Naive thymus-derived CD4-positive, alpha-beta T cell (primary cell): ENCODE results near the gene STK39. TPM values are rescaled to one million over a fixed set of nuclear protein-coding genes. Genes with fewer than 3 reads are reported as not detected.
A peak's percentile ranks its signal among the peaks of the same experiment; 100 is the strongest.
"Not testable (repeated sequence)": the region's sequence is repeated elsewhere in the genome, so short reads cannot be mapped to it uniquely, and the experiment has no call there.

Source experiments
- ATAC-seq: fragments of 150-1000 bp; cut with Tn5 transposase; 2 replicates; pipeline ENCODE4 v1.10.0; 2021; ENCODE audit warnings: mild to moderate bottlenecking, moderate library complexity
- CTCF ChIA-PET: fragments of 350-600 bp; sonication (Branson Sonifier 250); formaldehyde crosslinking; loops from one replicate; lab custom pipeline; 2021; ENCODE audit warnings: antibody characterized with exemption; lab: Charles Lee
- POLR2A ChIA-PET: fragments of 350-600 bp; sonication (Branson Sonifier 250); formaldehyde crosslinking; loops from one replicate; lab custom pipeline; 2021; ENCODE audit warnings: antibody characterized with exemption, inconsistent platforms; lab: Charles Lee
- DNase-seq, 9 donors: peaks; one replicate each; pipeline versions ENCODE4 v3.0.0 to v3.0.0-alpha.2; 2020 to 2022; ENCODE audit warnings: mixed read lengths in 1 of 9
- H3K27ac ChIP-seq: one replicate; pipeline ENCODE4 v1.7.0; 2013; ENCODE audit warnings: mild to moderate bottlenecking, low read depth, low read length, moderate library complexity
- H3K27me3 ChIP-seq, 2 donors: one replicate each; pipeline ENCODE4 v1.7.0; 2013; ENCODE audit warnings: low read length in 2 of 2, mild to moderate bottlenecking in 2 of 2, moderate library complexity in 2 of 2; ENCODE audit not compliant: control insufficient read depth in 2 of 2, insufficient read depth in 2 of 2
- H3K36me3 ChIP-seq, 3 experiments: 1 replicate in 2 of 3; 2 replicates in 1 of 3; pipeline ENCODE4 v1.7.0; 2013; ENCODE audit warnings: low read length in 3 of 3, mild to moderate bottlenecking in 3 of 3, moderate library complexity in 1 of 3; ENCODE audit not compliant: insufficient read depth in 3 of 3, control insufficient read depth in 2 of 3
- H3K4me1 ChIP-seq, 2 donors: one replicate each; pipeline ENCODE4 v1.7.0; 2013; ENCODE audit warnings: low read length in 2 of 2, mild to moderate bottlenecking in 2 of 2, moderate library complexity in 1 of 2; ENCODE audit not compliant: control insufficient read depth in 2 of 2, insufficient read depth in 2 of 2
- H3K4me3 ChIP-seq: 2 replicates; pipeline ENCODE4 v1.7.0; 2013; ENCODE audit warnings: mild to moderate bottlenecking, low read length
- H3K9me3 ChIP-seq, 3 experiments: 1 replicate in 2 of 3; 2 replicates in 1 of 3; pipeline ENCODE4 v1.7.0; 2013; ENCODE audit warnings: low read length in 3 of 3; ENCODE audit not compliant: control insufficient read depth in 2 of 3
- H3K27ac Mint-ChIP-seq, 9 donors: one replicate each; pipeline ENCODE4 v1.8.0; 2020 to 2022; ENCODE audit warnings: mixed read lengths in 9 of 9, mild to moderate bottlenecking in 8 of 9, moderate library complexity in 5 of 9, inconsistent platforms in 2 of 9
- H3K27me3 Mint-ChIP-seq, 5 donors: one replicate each; pipeline ENCODE4 v1.8.0; 2021 to 2022; ENCODE audit warnings: mixed read lengths in 5 of 5, mild to moderate bottlenecking in 1 of 5
- H3K36me3 Mint-ChIP-seq, 5 donors: one replicate each; pipeline ENCODE4 v1.8.0; 2020 to 2022; ENCODE audit warnings: mixed read lengths in 5 of 5, mild to moderate bottlenecking in 3 of 5, inconsistent platforms in 1 of 5
- H3K4me1 Mint-ChIP-seq, 7 donors: one replicate each; pipeline ENCODE4 v1.8.0; 2020 to 2022; ENCODE audit warnings: mixed read lengths in 7 of 7, mild to moderate bottlenecking in 3 of 7, inconsistent platforms in 1 of 7
- H3K4me3 Mint-ChIP-seq, 10 donors: one replicate each; pipeline ENCODE4 v1.8.0; 2020 to 2022; ENCODE audit warnings: mild to moderate bottlenecking in 10 of 10, mixed read lengths in 10 of 10, moderate library complexity in 6 of 10, inconsistent platforms in 2 of 10
- H3K9me3 Mint-ChIP-seq, 11 donors: one replicate each; pipeline ENCODE4 v1.8.0; 2020 to 2022; ENCODE audit warnings: mixed read lengths in 11 of 11, mild to moderate bottlenecking in 4 of 11, inconsistent platforms in 1 of 11, moderate library complexity in 1 of 11
- intact Hi-C, 2 donors: fragments of 100-400 bp; cut with micrococcal nuclease; formaldehyde crosslinking; loops; one replicate each; pipeline ENCODE4 v1.15.1; 2023
- polyA plus RNA-seq, 2 donors: library from polyadenylated mRNA; unstranded; fragments of 300-500 nt; fragmentation: Illumina TruSeq; gene quantifications; one replicate each; pipeline ENCODE4 v1.2.3, GENCODE V29; 2021
- total RNA-seq, 6 experiments: library from RNA in 5 of 6; stranded (reverse) in 5 of 6; gene quantifications; 1 replicate in 5 of 6; 2 replicates in 1 of 6; pipeline ENCODE4 v1.2.3 and lab custom pipeline; 2021 to 2026

STK39 gene
- total and polyA plus RNA-seq, 7 experiments from 2014 or later = 2.7 to 33.9 (median 16.9) TPM

GRCh38 chr2:168044579-168044978, 202.8 kb downstream of the STK39 start:
- ATAC-seq (no peak), DNase-seq (no peak)
- H3K27me3 ChIP-seq = no peaks in the 10 kb centered on the region
- H3K36me3 ChIP-seq = no peaks in the 10 kb centered on the region
- H3K4me1 ChIP-seq = no peaks in the 10 kb centered on the region
- H3K9me3 ChIP-seq = no peaks in the 10 kb centered on the region
- no peak overlapping the region for H3K4me3 ChIP-seq
- intact Hi-C loops = no loop called here
- H3K27ac ChIP-seq = no peak overlapping the region
- peaks cover 6 to 58% (median 20%) of the 10 kb centered on the region in 5 donors for H3K36me3 Mint-ChIP-seq
- H3K4me3 Mint-ChIP-seq = no peak overlapping the region
- H3K27me3 Mint-ChIP-seq = no peaks in the 10 kb centered on the region
- ChIA-PET CTCF (interaction anchor here (0.6 kb wide), 1 partner anchor 45 kb away, joined by 3 read pairs; no protein-coding TSS in a partner anchor), POLR2A (no interaction called here)
- no peaks in the 10 kb centered on the region for H3K9me3 Mint-ChIP-seq
- peaks cover 0 to 7% (median 4%) of the 10 kb centered on the region in 7 donors for H3K4me1 Mint-ChIP-seq
- H3K27ac Mint-ChIP-seq = peak overlapping the region in 2 of 9 donors; percentile 23 to 72

GRCh38 chr2:168044176-168044575, 203.2 kb downstream of the STK39 start:
- intact Hi-C loops = no loop called here
- no peaks in the 10 kb centered on the region for H3K9me3 ChIP-seq
- no peak for ATAC-seq
- no peaks in the 10 kb centered on the region for H3K36me3 ChIP-seq
- no peak overlapping the region for H3K27ac ChIP-seq
- Mint-ChIP-seq H3K27ac (peak overlapping the region in 1 of 9 donors; percentile 72), H3K9me3 (no peaks in the 10 kb centered on the region), H3K36me3 (peaks cover 6 to 54% (median 18%) of the 10 kb centered on the region in 5 donors), H3K27me3 (no peaks in the 10 kb centered on the region), H3K4me1 (peaks cover 0 to 7% (median 4%) of the 10 kb centered on the region in 7 donors), H3K4me3 (no peak overlapping the region)
- ChIA-PET POLR2A (no interaction called here), CTCF (interaction anchor here (0.6 kb wide), 1 partner anchor 45 kb away, joined by 3 read pairs; no protein-coding TSS in a partner anchor)
- H3K4me3 ChIP-seq = no peak overlapping the region
- DNase-seq = no peak
- H3K4me1 ChIP-seq = no peaks in the 10 kb centered on the region
- no peaks in the 10 kb centered on the region for H3K27me3 ChIP-seq

GRCh38 chr2:168042127-168042824, 205.1 kb downstream of the STK39 start:
- H3K27me3 Mint-ChIP-seq, H3K27ac Mint-ChIP-seq: not testable (repeated sequence)

GRCh38 chr2:168039881-168040280, 207.5 kb downstream of the STK39 start:
- Mint-ChIP-seq H3K27ac (no peak overlapping the region), H3K9me3 (no peaks in the 10 kb centered on the region), H3K4me3 (no peak overlapping the region), H3K36me3 (peaks cover 3 to 62% (median 35%) of the 10 kb centered on the region in 5 donors), H3K27me3 (no peaks in the 10 kb centered on the region), H3K4me1 (peaks cover 0 to 8% (median 5%) of the 10 kb centered on the region in 7 donors)
- Histone ChIP-seq H3K27ac (no peak overlapping the region), H3K27me3 (no peaks in the 10 kb centered on the region), H3K4me3 (no peak overlapping the region), H3K4me1 (no peaks in the 10 kb centered on the region), H3K36me3 (no peaks in the 10 kb centered on the region), H3K9me3 (no peaks in the 10 kb centered on the region)
- intact Hi-C loops = no loop called here
- DNase-seq (no peak), ATAC-seq (no peak)
- POLR2A ChIA-PET = no interaction called here
- CTCF ChIA-PET = no interaction called here

More at GRCh38 chr2:168042127-168042824, 205.1 kb downstream of the STK39 start:
- H3K9me3 Mint-ChIP-seq, H3K9me3 ChIP-seq, H3K4me1 ChIP-seq, H3K36me3 ChIP-seq, CTCF ChIA-PET, H3K4me1 Mint-ChIP-seq, intact Hi-C loops, H3K4me3 ChIP-seq, POLR2A ChIA-PET, H3K4me3 Mint-ChIP-seq, H3K27ac ChIP-seq, DNase-seq, H3K27me3 ChIP-seq: not testable (repeated sequence)
- peak; percentile 31 for ATAC-seq
- H3K36me3 Mint-ChIP-seq = peaks cover 0 to 57% (median 17%) of the 10 kb centered on the region in 5 donors

GRCh38 chr2:168037778-168038177, 209.6 kb downstream of the STK39 start:
- CTCF ChIA-PET = no interaction called here
- no peak overlapping the region for H3K4me3 Mint-ChIP-seq
- no peaks in the 10 kb centered on the region for H3K9me3 Mint-ChIP-seq

GRCh38 chr2:168035458-168035857, 211.9 kb downstream of the STK39 start:
- no peak overlapping the region for H3K27ac ChIP-seq
- Mint-ChIP-seq H3K36me3 (peaks cover 11 to 68% (median 44%) of the 10 kb centered on the region in 5 donors), H3K9me3 (no peaks in the 10 kb centered on the region), H3K27me3 (no peaks in the 10 kb centered on the region), H3K4me3 (no peak overlapping the region), H3K27ac (no peak overlapping the region), H3K4me1 (peaks cover 0 to 7% (median 0%) of the 10 kb centered on the region in 7 donors)
- POLR2A ChIA-PET = no interaction called here
- no peaks in the 10 kb centered on the region for H3K4me1 ChIP-seq
- ATAC-seq (no peak), DNase-seq (no peak)
- CTCF ChIA-PET = no interaction called here
- no peaks in the 10 kb centered on the region for H3K27me3 ChIP-seq
- H3K36me3 ChIP-seq = no peaks in the 10 kb centered on the region
- no peaks in the 10 kb centered on the region for H3K9me3 ChIP-seq
- intact Hi-C loops = no loop called here
- no peak overlapping the region for H3K4me3 ChIP-seq

More at GRCh38 chr2:168037778-168038177, 209.6 kb downstream of the STK39 start:
- intact Hi-C loops = no loop called here
- Histone ChIP-seq H3K9me3 (no peaks in the 10 kb centered on the region), H3K4me3 (no peak overlapping the region), H3K36me3 (no peaks in the 10 kb centered on the region), H3K27me3 (no peaks in the 10 kb centered on the region), H3K4me1 (no peaks in the 10 kb centered on the region), H3K27ac (no peak overlapping the region)
- POLR2A ChIA-PET = no interaction called here
- DNase-seq = no peak
- Mint-ChIP-seq H3K27ac (no peak overlapping the region), H3K27me3 (no peaks in the 10 kb centered on the region), H3K36me3 (peaks cover 6 to 67% (median 33%) of the 10 kb centered on the region in 5 donors), H3K4me1 (peaks cover 0 to 8% (median 0%) of the 10 kb centered on the region in 7 donors)
- no peak for ATAC-seq

GRCh38 chr2:168034616-168035015, 212.8 kb downstream of the STK39 start:
- Histone ChIP-seq H3K4me3 (no peak overlapping the region), H3K9me3 (no peaks in the 10 kb centered on the region), H3K36me3 (no peaks in the 10 kb centered on the region), H3K27me3 (no peaks in the 10 kb centered on the region), H3K4me1 (no peaks in the 10 kb centered on the region), H3K27ac (no peak overlapping the region)
- Mint-ChIP-seq H3K9me3 (no peaks in the 10 kb centered on the region), H3K27me3 (no peaks in the 10 kb centered on the region), H3K4me1 (peaks cover 0 to 7% (median 0%) of the 10 kb centered on the region in 7 donors), H3K36me3 (peaks cover 11 to 66% (median 47%) of the 10 kb centered on the region in 5 donors), H3K27ac (no peak overlapping the region), H3K4me3 (no peak overlapping the region)
- DNase-seq = no peak
- ChIA-PET POLR2A (no interaction called here), CTCF (no interaction called here)
- intact Hi-C loops = no loop called here
- no peak for ATAC-seq
